ENCODE measurements around the gene CR1L. TPM values are rescaled to one million over a fixed set of nuclear protein-coding genes. Genes with fewer than 3 reads are reported as not detected.
A peak's percentile ranks its signal among the peaks of the same experiment; 100 is the strongest.
"Not testable (repeated sequence)": the region's sequence is repeated elsewhere in the genome, so short reads cannot be mapped to it uniquely, and the experiment has no call there.

CR1L gene
- polyA plus RNA-seq, 6 donors from 2014 or later: not detected

GRCh38 chr1:207713529-207713928 lies 68.6 kb downstream of the CR1L start:
- H3K27ac Mint-ChIP-seq: peak overlapping the region in 1 of 6 donors; percentile 70
- no peaks in the 10 kb centered on the region for H3K9me3 Mint-ChIP-seq
- DNase-seq: no peak
- H3K4me1 Mint-ChIP-seq: no peaks in the 10 kb centered on the region
- no peak for ATAC-seq (ENCODE audit: low read depth in 2 of 2)
- no peaks in the 10 kb centered on the region for H3K36me3 Mint-ChIP-seq
- H3K27me3 Mint-ChIP-seq: peaks cover 0 to 4% (median 0%) of the 10 kb centered on the region in 3 donors
- H3K4me3 Mint-ChIP-seq: peak overlapping the region in 1 of 8 donors; percentile 32

GRCh38 chr1:207719234-207719633 lies 74.3 kb downstream of the CR1L start:
- H3K27ac Mint-ChIP-seq: no peak overlapping the region
- no peak for ATAC-seq (ENCODE audit: low read depth in 2 of 2)
- no peaks in the 10 kb centered on the region for H3K36me3 Mint-ChIP-seq
- no peaks in the 10 kb centered on the region for H3K4me1 Mint-ChIP-seq
- peaks cover 0 to 4% (median 0%) of the 10 kb centered on the region in 7 donors for H3K9me3 Mint-ChIP-seq
- no peak overlapping the region for H3K4me3 Mint-ChIP-seq
- H3K27me3 Mint-ChIP-seq: peaks cover 0 to 9% (median 0%) of the 10 kb centered on the region in 3 donors
- DNase-seq: no peak

- not testable (repeated sequence) for ATAC-seq (ENCODE audit: low read depth in 2 of 2); H3K4me1 Mint-ChIP-seq; DNase-seq; H3K4me3 Mint-ChIP-seq; H3K27ac Mint-ChIP-seq; H3K36me3 Mint-ChIP-seq
- H3K27me3 Mint-ChIP-seq: peaks cover 4 to 12% (median 6%) of the 10 kb centered on the region in 3 donors
- peaks cover 0 to 12% (median 9%) of the 10 kb centered on the region in 7 donors for H3K9me3 Mint-ChIP-seq
These were observed 83.4 kb downstream of the CR1L start for GRCh38 chr1:207728200-207728858.

- ATAC-seq (ENCODE audit: low read depth in 2 of 2); H3K27ac Mint-ChIP-seq; DNase-seq; H3K4me3 Mint-ChIP-seq; H3K36me3 Mint-ChIP-seq; H3K27me3 Mint-ChIP-seq; H3K4me1 Mint-ChIP-seq; H3K9me3 Mint-ChIP-seq: not testable (repeated sequence)
These were observed 92.7 kb downstream of the CR1L start for GRCh38 chr1:207737503-207738157.

DNA sequence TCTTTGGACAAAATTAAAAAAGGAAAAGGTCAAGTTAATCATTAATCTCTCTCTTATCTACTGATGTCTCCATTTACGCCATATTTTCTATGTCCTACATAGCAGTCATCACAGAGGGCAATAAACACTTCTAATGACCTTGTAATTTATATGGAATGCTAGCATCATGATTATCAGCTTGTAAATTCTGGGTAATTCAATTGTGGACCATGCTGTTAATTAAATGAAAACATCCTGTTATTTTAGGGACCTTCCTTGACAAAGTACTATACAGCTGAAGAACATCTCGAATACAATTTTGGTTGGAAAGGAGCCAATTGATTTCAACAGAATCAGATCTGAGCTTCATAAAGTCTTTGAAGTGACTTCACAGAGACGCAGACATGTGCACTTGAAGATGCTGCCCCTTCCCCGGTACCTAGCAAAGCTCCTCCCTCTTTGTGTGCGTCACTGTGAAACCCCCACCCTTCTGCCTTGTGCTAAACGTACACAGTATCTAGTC lies 93.3 kb downstream of the CR1L start:
- H3K4me3 Mint-ChIP-seq; DNase-seq; H3K9me3 Mint-ChIP-seq; H3K27ac Mint-ChIP-seq; H3K36me3 Mint-ChIP-seq; H3K4me1 Mint-ChIP-seq; ATAC-seq (ENCODE audit: low read depth in 2 of 2); H3K27me3 Mint-ChIP-seq: not testable (repeated sequence)

- Mint-ChIP-seq H3K27ac (no peak overlapping the region), H3K4me3 (no peak overlapping the region), H3K9me3 (peaks cover 0 to 1% (median 0%) of the 10 kb centered on the region in 7 donors), H3K36me3 (no peaks in the 10 kb centered on the region), H3K4me1 (no peaks in the 10 kb centered on the region), H3K27me3 (peaks cover 0 to 7% (median 0%) of the 10 kb centered on the region in 3 donors)
- DNase-seq (no peak), ATAC-seq (ENCODE audit: low read depth in 2 of 2) (no peak)
These were observed 95.3 kb downstream of the CR1L start for GRCh38 chr1:207740207-207740606.

GRCh38 chr1:207742850-207743555 lies 98.1 kb downstream of the CR1L start:
- H3K9me3 Mint-ChIP-seq: no peaks in the 10 kb centered on the region
- no peaks in the 10 kb centered on the region for H3K36me3 Mint-ChIP-seq
- H3K4me1 Mint-ChIP-seq: no peaks in the 10 kb centered on the region
- DNase-seq (no peak), ATAC-seq (ENCODE audit: low read depth in 2 of 2) (no peak)
- no peak overlapping the region for H3K4me3 Mint-ChIP-seq
- H3K27me3 Mint-ChIP-seq: no peaks in the 10 kb centered on the region
- H3K27ac Mint-ChIP-seq: no peak overlapping the region

GRCh38 chr1:207744000-207744534 lies 99.1 kb downstream of the CR1L start:
- DNase-seq (no peak), ATAC-seq (ENCODE audit: low read depth in 2 of 2) (no peak)
- Mint-ChIP-seq H3K4me1 (peaks cover 0 to 3% (median 0%) of the 10 kb centered on the region in 3 donors), H3K9me3 (no peaks in the 10 kb centered on the region), H3K27ac (peak overlapping the region in 1 of 6 donors; percentile 85), H3K4me3 (no peak overlapping the region), H3K36me3 (no peaks in the 10 kb centered on the region), H3K27me3 (no peaks in the 10 kb centered on the region)

DNA sequence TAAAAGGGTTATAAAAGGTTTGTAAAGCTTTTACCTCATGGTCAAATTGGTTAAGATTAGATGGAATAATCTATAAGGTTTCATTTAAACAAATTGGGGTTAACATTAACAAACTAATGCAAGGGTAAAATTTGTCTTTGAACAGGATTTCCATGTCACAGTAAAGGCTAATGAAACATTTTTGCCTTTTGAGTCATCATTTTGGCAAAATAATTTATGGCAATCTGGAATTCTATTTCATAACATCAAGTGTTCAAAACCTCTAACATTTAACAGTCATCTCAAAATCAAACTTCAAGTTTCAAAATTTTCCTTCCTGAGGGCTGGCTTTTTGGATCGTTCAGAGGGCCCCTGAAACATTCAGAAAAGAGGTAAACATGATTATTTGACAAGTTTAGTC lies 100.4 kb downstream of the CR1L start:
- no peaks in the 10 kb centered on the region for H3K9me3 Mint-ChIP-seq
- no peaks in the 10 kb centered on the region for H3K36me3 Mint-ChIP-seq
- ATAC-seq (ENCODE audit: low read depth in 2 of 2) (no peak), DNase-seq (no peak)
- H3K27ac Mint-ChIP-seq: no peak overlapping the region
- H3K27me3 Mint-ChIP-seq: no peaks in the 10 kb centered on the region
- peaks cover 0 to 5% (median 0%) of the 10 kb centered on the region in 3 donors for H3K4me1 Mint-ChIP-seq
- no peak overlapping the region for H3K4me3 Mint-ChIP-seq

- Mint-ChIP-seq H3K27me3 (no peaks in the 10 kb centered on the region), H3K9me3 (no peaks in the 10 kb centered on the region), H3K27ac (no peak overlapping the region), H3K4me1 (peaks cover 2 to 7% (median 4%) of the 10 kb centered on the region in 3 donors), H3K36me3 (no peaks in the 10 kb centered on the region), H3K4me3 (no peak overlapping the region)
- DNase-seq: no peak
- no peak for ATAC-seq (ENCODE audit: low read depth in 2 of 2)
These were observed 101.2 kb downstream of the CR1L start for GRCh38 chr1:207745839-207746767.

DNA sequence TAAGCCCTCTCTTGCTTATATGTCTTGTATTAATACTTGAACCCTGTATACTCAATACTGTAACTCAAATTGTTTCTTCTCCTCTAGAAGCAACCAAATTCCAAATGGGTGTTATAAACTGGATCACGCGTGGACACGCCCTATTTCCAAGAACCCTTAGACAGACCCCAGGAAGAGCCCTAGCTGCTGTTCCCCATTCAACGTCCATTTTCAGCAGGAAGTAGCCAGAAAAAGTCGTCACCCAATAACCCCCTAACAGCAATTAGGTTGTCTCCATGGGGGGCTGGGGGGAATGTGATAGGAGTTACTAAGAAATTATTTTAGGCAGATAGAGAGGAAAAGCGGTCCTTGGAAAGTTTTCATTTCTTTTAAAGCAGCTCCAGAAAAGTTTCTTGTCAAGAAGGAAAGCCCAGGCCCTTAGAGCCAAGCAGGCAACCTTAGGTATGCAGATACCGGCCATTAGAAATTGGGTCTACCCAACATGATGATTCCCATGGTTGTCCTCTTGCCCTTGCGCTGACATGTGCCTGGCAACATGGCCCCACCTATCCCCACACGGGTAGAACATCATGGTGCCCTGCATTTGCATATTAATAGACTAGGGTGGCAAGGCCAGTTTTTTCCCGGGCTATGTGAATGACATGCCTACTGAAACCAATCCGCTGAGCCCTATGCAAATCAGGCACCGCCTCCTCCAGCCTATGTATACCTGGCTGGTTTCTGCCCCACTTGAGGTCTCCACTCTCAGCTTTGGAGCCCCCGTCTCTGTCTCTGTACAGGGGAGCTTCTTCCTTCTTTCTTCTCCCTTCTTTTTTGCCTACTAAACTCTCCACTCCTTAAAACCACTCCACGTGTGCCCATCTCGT lies 102.9 kb downstream of the CR1L start:
- ATAC-seq (ENCODE audit: low read depth in 2 of 2): no peak
- no peak overlapping the region for H3K27ac Mint-ChIP-seq
- H3K4me3 Mint-ChIP-seq: no peak overlapping the region
- H3K4me1 Mint-ChIP-seq: peaks cover 19 to 20% (median 20%) of the 10 kb centered on the region in 3 donors
- no peak for DNase-seq
- no peaks in the 10 kb centered on the region for H3K9me3 Mint-ChIP-seq
- H3K27me3 Mint-ChIP-seq: no peaks in the 10 kb centered on the region
- H3K36me3 Mint-ChIP-seq: peaks cover 0 to 6% of the 10 kb centered on the region in 2 donors

Measured in naive B cell (primary cell).